PC-9 (cell line): ENCODE data around the gene GSE1. TPM values are rescaled to one million over a fixed set of nuclear protein-coding genes. Genes with fewer than 3 reads are reported as not detected.

ENCODE experiments used
- BruUV-seq: library from RNA; stranded (reverse); fragments of 400-500 nt; replicated peaks from 2 replicates; lab custom pipeline; 2021; lab: Mats Ljungman, UMichigan
- CTCF ChIA-PET: fragments of 300-600 bp; sonication (Branson Sonifier 250); formaldehyde crosslinking; loops from one replicate; lab custom pipeline; 2022; ENCODE audit warnings: antibody characterized with exemption; lab: Charles Lee
- POLR2A ChIA-PET: fragments of 300-600 bp; sonication (Branson Sonifier 250); formaldehyde crosslinking; loops from one replicate; lab custom pipeline; 2022; ENCODE audit warnings: antibody characterized with exemption; ENCODE audit not compliant: unreplicated experiment; lab: Charles Lee
- DNase-seq, 2 experiments: peaks; one replicate each; pipeline versions ENCODE4 v3.0.0 to v3.0.0-alpha.2; 2015 to 2022; ENCODE audit warnings: mixed read lengths in 1 of 2
- H2AFZ ChIP-seq: fragments of 200-600 bp; sonication (generic); 2 replicates; pipeline ENCODE4 v1.8.1; 2017; ENCODE audit warnings: antibody characterized with exemption
- H3F3A ChIP-seq: fragments of 200-600 bp; sonication (generic); 2 replicates; pipeline ENCODE4 v1.8.1; 2017; ENCODE audit warnings: antibody characterized with exemption, mild to moderate bottlenecking, low read depth; ENCODE audit not compliant: insufficient read depth
- H3K27ac ChIP-seq: fragments of 200-600 bp; sonication (generic); 2 replicates; pipeline ENCODE4 v1.6.1; 2016; ENCODE audit warnings: mixed run types
- H3K27me3 ChIP-seq: fragments of 200-600 bp; sonication (generic); 2 replicates; pipeline ENCODE4 v1.6.1; 2016; ENCODE audit warnings: low read depth, mixed run types; ENCODE audit not compliant: insufficient read depth
- H3K36me3 ChIP-seq: fragments of 200-600 bp; sonication (generic); 2 replicates; pipeline ENCODE4 v1.6.1; 2016; ENCODE audit warnings: low read depth, mixed run types
- H3K4me1 ChIP-seq: fragments of 200-600 bp; sonication (generic); replicated peaks from 2 replicates; pipeline ENCODE4 v1.6.1; 2016; ENCODE audit warnings: mixed run types; ENCODE audit not compliant: insufficient read depth
- H3K4me2 ChIP-seq: fragments of 200-600 bp; sonication (generic); 2 replicates; pipeline ENCODE4 v1.6.1; 2017; ENCODE audit warnings: mixed run types
- H3K4me3 ChIP-seq: fragments of 200-600 bp; sonication (generic); 2 replicates; pipeline ENCODE4 v1.6.1; 2016; ENCODE audit warnings: mixed run types
- H3K79me2 ChIP-seq: fragments of 200-600 bp; sonication (generic); 2 replicates; pipeline ENCODE4 v1.6.1; 2017; ENCODE audit warnings: low read depth, mixed run types
- H3K9me2 ChIP-seq: fragments of 200-600 bp; sonication (generic); 2 replicates; pipeline ENCODE4 v1.8.1; 2017; ENCODE audit warnings: mild to moderate bottlenecking; ENCODE audit not compliant: insufficient read depth
- H3K9me3 ChIP-seq: fragments of 200-600 bp; sonication (generic); 2 replicates; pipeline ENCODE4 v1.8.1; 2016; ENCODE audit warnings: low read depth; ENCODE audit not compliant: insufficient read depth
- H4K20me1 ChIP-seq: fragments of 200-600 bp; sonication (generic); 2 replicates; pipeline ENCODE4 v1.8.1; 2017; ENCODE audit not compliant: insufficient read depth
- EZH2 ChIP-seq: fragments of 200-600 bp; sonication (generic); IDR thresholded peaks from 2 replicates; pipeline ENCODE4 v1.8.0; 2017; ENCODE audit warnings: antibody characterized with exemption, low read depth
- intact Hi-C: fragments of 100-400 bp; cut with micrococcal nuclease; formaldehyde crosslinking; loops from one replicate; pipeline ENCODE4 v1.10.0; 2022; ENCODE audit not compliant: unreplicated experiment
- total RNA-seq: library from RNA; stranded (reverse); gene quantifications from 2 replicates; pipeline ENCODE4 v1.2.3, GENCODE V29; 2021
- TF ChIP-seq, protein P1 (sequence below): fragments of 200-600 bp; sonication (generic); conservative IDR thresholded peaks from 2 replicates; pipeline ENCODE4 v1.6.1; 2017; ENCODE audit warnings: mixed run types, antibody characterized with exemption, mild to moderate bottlenecking, moderate library complexity

The GSE1 gene
- total RNA-seq, 1 experiment from 2014 or later, result 83.5 TPM

DNA sequence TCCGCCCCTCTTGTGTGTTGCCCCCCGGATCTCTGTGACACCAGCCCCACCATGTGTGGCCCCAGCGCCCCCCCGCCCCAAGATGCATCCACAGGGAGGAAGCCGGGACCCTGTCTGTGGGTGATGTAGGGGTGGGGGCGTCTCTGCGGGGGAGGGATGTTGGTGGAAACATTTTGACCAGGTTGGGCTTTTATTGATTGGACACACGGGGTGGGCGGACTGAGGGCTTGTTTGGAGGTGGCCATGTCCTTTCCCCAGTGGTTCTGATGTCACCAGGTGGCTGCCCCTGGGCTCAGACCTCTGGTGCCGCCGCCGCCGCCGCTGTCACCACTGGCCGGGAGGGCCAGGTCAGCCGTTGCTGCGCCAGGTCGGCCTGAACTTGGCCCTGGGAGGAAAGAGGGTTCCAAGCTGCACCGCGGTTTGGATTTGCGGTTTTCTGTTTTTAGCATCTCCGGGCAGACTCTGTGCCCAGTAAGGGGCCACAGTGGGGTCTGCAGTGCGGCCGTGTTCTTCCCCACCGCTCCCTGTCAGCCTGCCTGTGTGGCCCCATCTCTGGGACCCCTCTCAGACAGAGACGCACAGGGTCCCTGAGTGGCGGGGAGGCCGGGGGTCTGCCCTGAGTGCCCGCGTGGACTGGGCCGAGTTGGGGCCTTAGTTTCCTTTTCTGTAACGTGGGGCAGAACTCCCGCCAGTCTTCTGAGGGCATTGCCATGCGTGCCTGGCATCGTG, 19.8 kb downstream of the GSE1 start:
- Histone ChIP-seq H3K27me3 (no peaks in the 10 kb centered on the region), H3K36me3 (peaks cover 6% of the 10 kb centered on the region), H3K4me1 (no peaks in the 10 kb centered on the region), H3K4me3 (no peak overlapping the region), H3F3A (peaks cover 4% of the 10 kb centered on the region; the same call in 1 of the 2 replicates), H3K9me2 (no peaks in the 10 kb centered on the region), H2AFZ (no peak overlapping the region), H3K9me3 (peaks cover 12% of the 10 kb centered on the region), H3K27ac (no peak overlapping the region), H4K20me1 (peaks cover 99% of the 10 kb centered on the region), H3K4me2 (no peak overlapping the region), H3K79me2 (peaks cover 73% of the 10 kb centered on the region)
- POLR2A ChIA-PET, result no interaction called here
- BruUV-seq, result no TSS peak
- CTCF ChIA-PET, result no interaction called here
- intact Hi-C loops, result no loop called here
- no peak for TF ChIP-seq EZH2
- TF ChIP-seq, protein P1, sequence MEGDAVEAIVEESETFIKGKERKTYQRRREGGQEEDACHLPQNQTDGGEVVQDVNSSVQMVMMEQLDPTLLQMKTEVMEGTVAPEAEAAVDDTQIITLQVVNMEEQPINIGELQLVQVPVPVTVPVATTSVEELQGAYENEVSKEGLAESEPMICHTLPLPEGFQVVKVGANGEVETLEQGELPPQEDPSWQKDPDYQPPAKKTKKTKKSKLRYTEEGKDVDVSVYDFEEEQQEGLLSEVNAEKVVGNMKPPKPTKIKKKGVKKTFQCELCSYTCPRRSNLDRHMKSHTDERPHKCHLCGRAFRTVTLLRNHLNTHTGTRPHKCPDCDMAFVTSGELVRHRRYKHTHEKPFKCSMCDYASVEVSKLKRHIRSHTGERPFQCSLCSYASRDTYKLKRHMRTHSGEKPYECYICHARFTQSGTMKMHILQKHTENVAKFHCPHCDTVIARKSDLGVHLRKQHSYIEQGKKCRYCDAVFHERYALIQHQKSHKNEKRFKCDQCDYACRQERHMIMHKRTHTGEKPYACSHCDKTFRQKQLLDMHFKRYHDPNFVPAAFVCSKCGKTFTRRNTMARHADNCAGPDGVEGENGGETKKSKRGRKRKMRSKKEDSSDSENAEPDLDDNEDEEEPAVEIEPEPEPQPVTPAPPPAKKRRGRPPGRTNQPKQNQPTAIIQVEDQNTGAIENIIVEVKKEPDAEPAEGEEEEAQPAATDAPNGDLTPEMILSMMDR, result no peak
- DNase-seq, result no peak

DNA sequence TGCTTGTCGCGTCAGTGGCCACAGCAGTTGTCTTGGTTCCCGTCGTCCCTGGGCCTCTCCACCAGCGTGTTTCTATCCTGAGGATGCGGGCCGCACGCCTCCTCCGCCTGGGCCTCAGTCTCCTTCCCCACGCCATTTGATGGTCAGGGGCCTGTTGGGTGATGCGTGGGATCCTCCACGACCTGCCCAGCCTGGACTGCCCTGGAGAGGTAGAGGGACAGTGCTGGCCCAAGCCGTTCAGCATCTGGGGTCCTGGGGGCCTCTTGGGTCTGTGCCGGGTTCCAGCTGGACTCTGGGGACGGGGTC, 20.3 kb downstream of the GSE1 start:
- Histone ChIP-seq H3K36me3 (peaks cover 6% of the 10 kb centered on the region), H3F3A (peaks cover 4% of the 10 kb centered on the region; the same call in 1 of the 2 replicates), H3K79me2 (peaks cover 72% of the 10 kb centered on the region), H3K27me3 (no peaks in the 10 kb centered on the region), H2AFZ (no peak overlapping the region), H3K27ac (no peak overlapping the region), H3K4me2 (no peak overlapping the region), H3K4me1 (no peaks in the 10 kb centered on the region), H4K20me1 (peaks cover 99% of the 10 kb centered on the region), H3K4me3 (no peak overlapping the region), H3K9me3 (peaks cover 12% of the 10 kb centered on the region), H3K9me2 (no peaks in the 10 kb centered on the region)
- DNase-seq, result no peak
- ChIA-PET POLR2A (no interaction called here), CTCF (no interaction called here)
- TF ChIP-seq, protein P1, result no peak
- no peak for TF ChIP-seq EZH2
- intact Hi-C loops, result no loop called here
- no TSS peak for BruUV-seq

DNA sequence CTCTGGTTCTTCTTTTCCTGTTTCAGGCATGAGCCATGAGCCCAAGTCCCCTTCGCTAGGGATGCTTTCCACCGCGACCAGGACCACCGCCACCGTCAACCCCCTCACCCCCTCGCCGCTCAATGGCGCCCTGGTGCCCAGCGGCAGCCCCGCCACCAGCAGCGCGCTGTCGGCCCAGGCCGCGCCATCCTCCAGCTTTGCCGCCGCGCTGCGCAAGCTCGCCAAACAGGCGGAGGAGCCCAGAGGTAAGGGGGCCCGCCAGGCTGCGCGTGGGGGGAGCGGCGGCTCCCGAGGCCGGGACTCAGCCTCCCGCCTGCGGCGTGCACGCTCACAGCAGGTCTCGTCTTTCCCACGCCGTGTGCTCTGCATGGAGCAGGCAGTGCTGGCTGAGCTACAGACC, 20.8 kb downstream of the GSE1 start:
- H3K9me3 ChIP-seq, result peaks cover 9% of the 10 kb centered on the region
- H3K4me1 ChIP-seq, result no peaks in the 10 kb centered on the region
- H3K9me2 ChIP-seq, result no peaks in the 10 kb centered on the region
- intact Hi-C loops, result no loop called here
- H2AFZ ChIP-seq, result no peak overlapping the region
- H3K79me2 ChIP-seq, result peaks cover 70% of the 10 kb centered on the region
- H3K36me3 ChIP-seq, result peaks cover 5% of the 10 kb centered on the region
- no TSS peak for BruUV-seq
- ChIA-PET POLR2A (no interaction called here), CTCF (no interaction called here)
- no peak for TF ChIP-seq EZH2
- TF ChIP-seq, protein P1, result no peak
- H3K4me3 ChIP-seq, result no peak overlapping the region
- no peak overlapping the region for H3K4me2 ChIP-seq
- H3K27ac ChIP-seq, result no peak overlapping the region
- no peaks in the 10 kb centered on the region for H3K27me3 ChIP-seq
- H4K20me1 ChIP-seq, result peaks cover 98% of the 10 kb centered on the region
- H3F3A ChIP-seq, result peaks cover 4% of the 10 kb centered on the region; the same call in 1 of the 2 replicates
- no peak for DNase-seq
